Nucleus accumbens (tissue), 56 donors: ENCODE results near the gene MXRA8.

Source experiments
- DNase-seq, 56 donors: peaks; one replicate each; lab custom pipeline; 2025; lab: John Stamatoyannopoulos, UW

Gene MXRA8

GRCh38 chr1:1352786-1353388 is 5.5 kb downstream of the MXRA8 start:
- no peak for DNase-seq

- DNase-seq: no peak
These were observed 6.6 kb downstream of the MXRA8 start for GRCh38 chr1:1351511-1352427.

- DNase-seq: peak in 41 of 56 donors; percentile 33 to 81 (median 60)
These were observed 8.9 kb downstream of the MXRA8 start, which contains the start of gene DVL1 for GRCh38 chr1:1349256-1350012. TSS of gene DVL1 (minus strand) at chr1:1349418. CDS start at chr1:1349065, 353 bp downstream.

- DNase-seq: peak in 5 of 56 donors; percentile 40 to 57 (median 49)
These were observed 9.7 kb downstream of the MXRA8 start for GRCh38 chr1:1348420-1349255.

GRCh38 chr1:1347663-1348419 is 10.5 kb downstream of the MXRA8 start:
- no peak for DNase-seq

GRCh38 chr1:1347026-1347595 is 11.2 kb downstream of the MXRA8 start:
- no peak for DNase-seq

- DNase-seq: no peak
These were observed 11.9 kb downstream of the MXRA8 start for GRCh38 chr1:1346501-1346890.

- DNase-seq: peak in 12 of 56 donors; percentile 4 to 44 (median 24)
These were observed 12.4 kb downstream of the MXRA8 start for GRCh38 chr1:1345860-1346500.

GRCh38 chr1:1345384-1345783 is 13.0 kb downstream of the MXRA8 start:
- DNase-seq: no peak

- DNase-seq: peak in 1 of 56 donors; percentile 28
These were observed 13.5 kb downstream of the MXRA8 start for GRCh38 chr1:1344655-1345361.

- no peak for DNase-seq
These were observed 14.4 kb downstream of the MXRA8 start for GRCh38 chr1:1343811-1344421.

- no peak for DNase-seq
These were observed 15.7 kb downstream of the MXRA8 start for GRCh38 chr1:1342584-1343115.

GRCh38 chr1:1342061-1342562 is 16.2 kb downstream of the MXRA8 start:
- no peak for DNase-seq

GRCh38 chr1:1341549-1342021 is 16.8 kb downstream of the MXRA8 start:
- no peak for DNase-seq

GRCh38 chr1:1340791-1341548 is 17.4 kb downstream of the MXRA8 start:
- no peak for DNase-seq

- peak in 11 of 56 donors; percentile 21 to 58 (median 38) for DNase-seq
These were observed 18.2 kb downstream of the MXRA8 start for GRCh38 chr1:1340185-1340584.
